Measurements from ENCODE around the gene SPTBN1.

SPTBN1 gene

DNA sequence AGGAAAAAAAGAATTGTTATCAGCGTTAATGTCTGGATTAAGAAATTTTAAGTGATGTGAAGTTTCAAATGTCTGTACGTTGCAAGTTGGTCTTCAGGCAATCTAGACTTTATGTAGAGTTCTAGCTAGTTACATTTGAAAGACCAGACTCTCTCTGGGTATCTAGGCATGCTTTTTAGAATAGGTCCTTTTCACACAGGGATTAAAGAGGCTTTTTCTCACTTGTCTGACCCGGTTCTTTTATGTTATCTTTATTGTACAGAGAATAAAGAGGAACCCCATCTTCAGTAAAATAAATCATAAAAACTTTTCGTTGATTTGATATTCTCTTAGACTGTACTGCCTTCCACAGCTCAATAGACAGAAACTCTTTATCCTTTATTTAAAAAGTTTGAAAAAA lies 258.9 kb downstream of the SPTBN1 start:
- H3K4me2 ChIP-seq (ENCODE audit: low read depth, low read length, poor library complexity, severe bottlenecking) = no peak overlapping the region
- no peaks in the 10 kb centered on the region for H3K36me3 ChIP-seq (ENCODE audit: insufficient read depth, low read length)
- H3K9me2 ChIP-seq (replicated peaks; ENCODE audit: low read depth, low read length) = no peaks in the 10 kb centered on the region
- TF ChIP-seq, protein P1, sequence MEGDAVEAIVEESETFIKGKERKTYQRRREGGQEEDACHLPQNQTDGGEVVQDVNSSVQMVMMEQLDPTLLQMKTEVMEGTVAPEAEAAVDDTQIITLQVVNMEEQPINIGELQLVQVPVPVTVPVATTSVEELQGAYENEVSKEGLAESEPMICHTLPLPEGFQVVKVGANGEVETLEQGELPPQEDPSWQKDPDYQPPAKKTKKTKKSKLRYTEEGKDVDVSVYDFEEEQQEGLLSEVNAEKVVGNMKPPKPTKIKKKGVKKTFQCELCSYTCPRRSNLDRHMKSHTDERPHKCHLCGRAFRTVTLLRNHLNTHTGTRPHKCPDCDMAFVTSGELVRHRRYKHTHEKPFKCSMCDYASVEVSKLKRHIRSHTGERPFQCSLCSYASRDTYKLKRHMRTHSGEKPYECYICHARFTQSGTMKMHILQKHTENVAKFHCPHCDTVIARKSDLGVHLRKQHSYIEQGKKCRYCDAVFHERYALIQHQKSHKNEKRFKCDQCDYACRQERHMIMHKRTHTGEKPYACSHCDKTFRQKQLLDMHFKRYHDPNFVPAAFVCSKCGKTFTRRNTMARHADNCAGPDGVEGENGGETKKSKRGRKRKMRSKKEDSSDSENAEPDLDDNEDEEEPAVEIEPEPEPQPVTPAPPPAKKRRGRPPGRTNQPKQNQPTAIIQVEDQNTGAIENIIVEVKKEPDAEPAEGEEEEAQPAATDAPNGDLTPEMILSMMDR (conservative IDR thresholded peaks at IDR 0.05; ENCODE audit: low read length) = no peak
- TF ChIP-seq EZH2phosphoT487 (IDR thresholded peaks at IDR 0.05; ENCODE audit: borderline replicate concordance) = no peak
- H3K27me3 ChIP-seq (ENCODE audit: insufficient read depth, low read length, poor library complexity, severe bottlenecking) = peaks cover 28% of the 10 kb centered on the region
- no peaks in the 10 kb centered on the region for H4K20me1 ChIP-seq (ENCODE audit: insufficient read depth, low read length, poor library complexity, severe bottlenecking)
- H3F3A ChIP-seq (ENCODE audit: low read depth) = no peaks in the 10 kb centered on the region
- no peak overlapping the region for H3K9ac ChIP-seq (ENCODE audit: low read depth, low read length, poor library complexity, severe bottlenecking)
- H2AFZ ChIP-seq (ENCODE audit: low read length) = no peak overlapping the region
- H3K4me1 ChIP-seq (ENCODE audit: insufficient read depth, low read length, poor library complexity, severe bottlenecking) = no peaks in the 10 kb centered on the region
- H3K4me3 ChIP-seq (ENCODE audit: low read length, poor library complexity, severe bottlenecking) = no peak overlapping the region
- no peaks in the 10 kb centered on the region for H3K79me2 ChIP-seq (ENCODE audit: insufficient read depth, low read length)
- H3K9me3 ChIP-seq (ENCODE audit: insufficient read depth, low read depth, low read length) = no peaks in the 10 kb centered on the region

DNA sequence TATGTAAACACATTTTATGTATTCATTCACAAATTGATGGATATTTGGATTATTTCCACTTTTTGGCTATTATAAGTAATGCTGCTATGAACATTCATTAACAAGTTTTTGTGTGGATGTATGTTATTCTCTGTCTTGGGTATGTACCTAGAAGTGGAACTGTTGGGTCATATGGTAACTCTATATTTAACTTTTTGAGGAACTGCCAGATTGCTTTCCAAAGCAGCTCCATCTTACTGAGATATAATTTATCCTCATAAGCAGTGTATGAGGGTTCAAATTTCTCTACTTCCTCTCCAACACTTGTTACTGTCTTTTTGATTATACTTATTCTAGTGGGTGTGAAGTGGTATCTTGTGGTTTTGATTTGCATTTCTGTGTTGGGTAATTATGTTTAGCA lies 260.2 kb downstream of the SPTBN1 start:
- peaks cover 28% of the 10 kb centered on the region for H3K27me3 ChIP-seq (ENCODE audit: insufficient read depth, low read length, poor library complexity, severe bottlenecking)
- H3K9me3 ChIP-seq (ENCODE audit: insufficient read depth, low read depth, low read length) = no peaks in the 10 kb centered on the region
- H3F3A ChIP-seq (ENCODE audit: low read depth) = no peaks in the 10 kb centered on the region
- H3K36me3 ChIP-seq (ENCODE audit: insufficient read depth, low read length) = no peaks in the 10 kb centered on the region
- no peak overlapping the region for H3K4me3 ChIP-seq (ENCODE audit: low read length, poor library complexity, severe bottlenecking)
- no peak overlapping the region for H3K9ac ChIP-seq (ENCODE audit: low read depth, low read length, poor library complexity, severe bottlenecking)
- H3K9me2 ChIP-seq (replicated peaks; ENCODE audit: low read depth, low read length) = no peaks in the 10 kb centered on the region
- no peak overlapping the region for H3K4me2 ChIP-seq (ENCODE audit: low read depth, low read length, poor library complexity, severe bottlenecking)
- no peak overlapping the region for H2AFZ ChIP-seq (ENCODE audit: low read length)
- no peaks in the 10 kb centered on the region for H3K4me1 ChIP-seq (ENCODE audit: insufficient read depth, low read length, poor library complexity, severe bottlenecking)
- TF ChIP-seq, protein P1 (conservative IDR thresholded peaks at IDR 0.05; ENCODE audit: low read length) = no peak
- TF ChIP-seq EZH2phosphoT487 (IDR thresholded peaks at IDR 0.05; ENCODE audit: borderline replicate concordance) = no peak
- H3K79me2 ChIP-seq (ENCODE audit: insufficient read depth, low read length) = no peaks in the 10 kb centered on the region
- H4K20me1 ChIP-seq (ENCODE audit: insufficient read depth, low read length, poor library complexity, severe bottlenecking) = no peaks in the 10 kb centered on the region

- Histone ChIP-seq H3F3A (ENCODE audit: low read depth) (no peaks in the 10 kb centered on the region), H3K9me3 (ENCODE audit: insufficient read depth, low read depth, low read length) (no peaks in the 10 kb centered on the region), H3K9ac (ENCODE audit: low read depth, low read length, poor library complexity, severe bottlenecking) (no peak overlapping the region), H3K9me2 (replicated peaks; ENCODE audit: low read depth, low read length) (no peaks in the 10 kb centered on the region), H2AFZ (ENCODE audit: low read length) (no peak overlapping the region), H4K20me1 (ENCODE audit: insufficient read depth, low read length, poor library complexity, severe bottlenecking) (no peaks in the 10 kb centered on the region), H3K4me1 (ENCODE audit: insufficient read depth, low read length, poor library complexity, severe bottlenecking) (peaks cover 15% of the 10 kb centered on the region), H3K4me2 (ENCODE audit: low read depth, low read length, poor library complexity, severe bottlenecking) (no peak overlapping the region), H3K79me2 (ENCODE audit: insufficient read depth, low read length) (no peaks in the 10 kb centered on the region), H3K27me3 (ENCODE audit: insufficient read depth, low read length, poor library complexity, severe bottlenecking) (peaks cover 41% of the 10 kb centered on the region), H3K4me3 (ENCODE audit: low read length, poor library complexity, severe bottlenecking) (no peak overlapping the region), H3K36me3 (ENCODE audit: insufficient read depth, low read length) (no peaks in the 10 kb centered on the region)
- TF ChIP-seq, protein P1 (conservative IDR thresholded peaks at IDR 0.05; ENCODE audit: low read length) = no peak
- no peak for TF ChIP-seq EZH2phosphoT487 (IDR thresholded peaks at IDR 0.05; ENCODE audit: borderline replicate concordance)
Measured at GRCh38 chr2:54720563-54720962, 264.4 kb downstream of the SPTBN1 start.
